H9 (cell line): ENCODE results near the gene CYP27A1. TPM values are rescaled to one million over a fixed set of nuclear protein-coding genes. Genes with fewer than 3 reads are reported as not detected.

Experiments
- DNase-seq: peaks from one replicate; pipeline ENCODE4 v3.0.0-alpha.2; 2017
- H2AFZ ChIP-seq: one replicate; pipeline ENCODE4 v1.6.1; 2013; ENCODE audit warnings: mild to moderate bottlenecking, low read length, control low read depth, moderate library complexity
- H2AK5ac ChIP-seq: 2 replicates; pipeline ENCODE4 v1.6.1; 2013; ENCODE audit warnings: low read length, control low read depth, mixed read lengths; ENCODE audit not compliant: insufficient read length
- H2BK120ac ChIP-seq: one replicate; pipeline ENCODE4 v1.6.1; 2013; ENCODE audit warnings: low read depth, mild to moderate bottlenecking, low read length, control low read depth, inconsistent platforms; ENCODE audit not compliant: poor library complexity, severe bottlenecking
- H2BK12ac ChIP-seq: 2 replicates; pipeline ENCODE4 v1.6.1; 2013; ENCODE audit warnings: low read length, control low read depth, mixed read lengths, low read depth; ENCODE audit not compliant: insufficient read length
- H2BK15ac ChIP-seq: 2 replicates; pipeline ENCODE4 v1.6.1; 2013; ENCODE audit warnings: low read depth, low read length, control low read depth
- H2BK20ac ChIP-seq: one replicate; pipeline ENCODE4 v1.6.1; 2013; ENCODE audit warnings: low read depth, mild to moderate bottlenecking, low read length, control low read depth, inconsistent platforms; ENCODE audit not compliant: poor library complexity, severe bottlenecking
- H2BK5ac ChIP-seq: 2 replicates; pipeline ENCODE4 v1.6.1; 2013; ENCODE audit warnings: low read length, control low read depth, mixed read lengths; ENCODE audit not compliant: insufficient read length
- H3K14ac ChIP-seq: 2 replicates; pipeline ENCODE4 v1.6.1; 2013; ENCODE audit warnings: low read length, control low read depth; ENCODE audit not compliant: insufficient read depth
- H3K18ac ChIP-seq: 2 replicates; pipeline ENCODE4 v1.6.1; 2013; ENCODE audit warnings: low read depth, mild to moderate bottlenecking, mixed read lengths, low read length, control low read depth; ENCODE audit not compliant: insufficient read length
- H3K23ac ChIP-seq: 2 replicates; pipeline ENCODE4 v1.6.1; 2013; ENCODE audit warnings: low read length, control low read depth, mixed read lengths, low read depth; ENCODE audit not compliant: insufficient read length
- H3K23me2 ChIP-seq: 2 replicates; pipeline ENCODE4 v1.6.1; 2013; ENCODE audit warnings: low read depth, mild to moderate bottlenecking, mixed read lengths, low read length, control low read depth; ENCODE audit not compliant: insufficient read length, poor library complexity, severe bottlenecking
- H3K27ac ChIP-seq: 2 replicates; pipeline ENCODE4 v1.5.1; 2013; ENCODE audit warnings: low read length, control low read depth, mixed read lengths, low read depth; ENCODE audit not compliant: insufficient read length
- H3K27me3 ChIP-seq: 2 replicates; pipeline ENCODE4 v1.6.1; 2013; ENCODE audit warnings: low read length, control low read depth, inconsistent platforms; ENCODE audit not compliant: insufficient read depth
- H3K4ac ChIP-seq: 2 replicates; pipeline ENCODE4 v1.6.1; 2013; ENCODE audit warnings: low read depth, mild to moderate bottlenecking, control low read depth, inconsistent platforms, low read length, moderate library complexity
- H3K4me1 ChIP-seq: 2 replicates; pipeline ENCODE4 v1.6.1; 2013; ENCODE audit warnings: low read length, control low read depth, inconsistent platforms; ENCODE audit not compliant: insufficient read depth
- H3K4me2 ChIP-seq: 2 replicates; pipeline ENCODE4 v1.6.1; 2013; ENCODE audit warnings: low read length, control low read depth, mixed read lengths; ENCODE audit not compliant: insufficient read length, insufficient read depth
- H3K56ac ChIP-seq: 2 replicates; pipeline ENCODE4 v1.6.1; 2013; ENCODE audit warnings: low read depth, mild to moderate bottlenecking, mixed read lengths, low read length, control low read depth; ENCODE audit not compliant: insufficient read length
- H3K79me1 ChIP-seq: 2 replicates; pipeline ENCODE4 v1.6.1; 2013; ENCODE audit warnings: low read depth, mild to moderate bottlenecking, moderate library complexity, low read length, control low read depth, inconsistent platforms; ENCODE audit not compliant: insufficient read depth, poor library complexity, severe bottlenecking
- H3K79me2 ChIP-seq: 2 replicates; pipeline ENCODE4 v1.6.1; 2013; ENCODE audit warnings: low read length, control low read depth, inconsistent platforms; ENCODE audit not compliant: insufficient read depth
- H3K9ac ChIP-seq: 2 replicates; pipeline ENCODE4 v1.6.1; 2013; ENCODE audit warnings: low read length, control low read depth, mixed read lengths; ENCODE audit not compliant: insufficient read length; ENCODE audit errors: extremely low read depth
- H3K9me3 ChIP-seq: one replicate; pipeline ENCODE4 v1.6.1; 2013; ENCODE audit warnings: low read depth, low read length, inconsistent platforms; ENCODE audit not compliant: control insufficient read depth
- H3T11ph ChIP-seq: one replicate; pipeline ENCODE4 v1.6.1; 2013; ENCODE audit warnings: mild to moderate bottlenecking, low read length, control low read depth, inconsistent platforms
- H4K20me1 ChIP-seq: one replicate; pipeline ENCODE4 v1.6.1; 2013; ENCODE audit not compliant: control insufficient read depth, insufficient read length, insufficient read depth
- H4K5ac ChIP-seq: 2 replicates; pipeline ENCODE4 v1.6.1; 2013; ENCODE audit warnings: low read depth, mild to moderate bottlenecking, mixed read lengths, low read length, control low read depth; ENCODE audit not compliant: insufficient read length
- H4K8ac ChIP-seq: replicated peaks from 2 replicates; pipeline ENCODE4 v1.6.1; 2013; ENCODE audit warnings: low read length, control low read depth, mixed read lengths, low read depth; ENCODE audit not compliant: insufficient read length
- H4K91ac ChIP-seq: 2 replicates; pipeline ENCODE4 v1.6.1; 2013; ENCODE audit warnings: low read depth, mild to moderate bottlenecking, moderate library complexity, mixed read lengths, low read length, control low read depth; ENCODE audit not compliant: insufficient read length
- H3K27ac Mint-ChIP-seq, 3 experiments: 2 replicates in 2 of 3; 3 replicates in 1 of 3; pipeline ENCODE4 v1.8.0; 2020 to 2021; ENCODE audit warnings: mixed read lengths in 3 of 3, mild to moderate bottlenecking in 1 of 3, moderate library complexity in 1 of 3
- H3K27me3 Mint-ChIP-seq: 2 replicates; pipeline ENCODE4 v1.8.0; 2021; ENCODE audit warnings: low read depth, mild to moderate bottlenecking, moderate library complexity, mixed read lengths
- H3K36me3 Mint-ChIP-seq, 3 experiments: 2 replicates in 2 of 3; 3 replicates in 1 of 3; pipeline ENCODE4 v1.8.0; 2020 to 2021; ENCODE audit warnings: low read depth in 3 of 3, mixed read lengths in 3 of 3; ENCODE audit not compliant: insufficient read depth in 1 of 3
- H3K4me1 Mint-ChIP-seq, 2 experiments: 2 replicates each; pipeline ENCODE4 v1.8.0; 2020; ENCODE audit warnings: mixed read lengths in 2 of 2
- H3K4me3 Mint-ChIP-seq, 2 experiments: 2 replicates in 1 of 2; 3 replicates in 1 of 2; pipeline ENCODE4 v1.8.0; 2020 to 2021; ENCODE audit warnings: mild to moderate bottlenecking in 2 of 2, mixed read lengths in 2 of 2, moderate library complexity in 1 of 2
- H3K9me3 Mint-ChIP-seq, 2 experiments: 2 replicates in 1 of 2; 3 replicates in 1 of 2; pipeline ENCODE4 v1.8.0; 2020; ENCODE audit warnings: mild to moderate bottlenecking in 2 of 2, mixed read lengths in 2 of 2, moderate library complexity in 1 of 2
- CTCF ChIP-seq: fragments of 200-600 bp; sonication (generic); conservative IDR thresholded peaks from 3 replicates; pipeline ENCODE4 v1.8.0; 2021; ENCODE audit warnings: antibody characterized with exemption, mild to moderate bottlenecking
- WGBS: extraction: QIAGEN DNeasy Blood & Tissue Kit; methylation state at CpG from one replicate; pipeline ENCODE4 v1.1.7; 2013; ENCODE audit warnings: missing lambda C conversion rate, low lambda C conversion rate, mixed read lengths; ENCODE audit not compliant: insufficient read length; ENCODE audit errors: extremely low coverage; 5-methylcytosine and 5-hydroxymethylcytosine counted together
- total RNA-seq: library from RNA; stranded (reverse); gene quantifications from 2 replicates; pipeline ENCODE4 v1.2.1, GENCODE V29; 2021

CYP27A1 gene
- total RNA-seq, 1 experiment from 2014 or later, result 3.1 TPM

- Histone ChIP-seq H3K4me1 (no peaks in the 10 kb centered on the region), H3K56ac (no peak overlapping the region), H3K18ac (no peak overlapping the region), H3K9me3 (no peaks in the 10 kb centered on the region), H3K14ac (no peak overlapping the region), H3T11ph (no peak overlapping the region), H2BK12ac (no peak overlapping the region), H4K5ac (no peak overlapping the region), H3K9ac (no peak overlapping the region), H2BK20ac (no peak overlapping the region), H4K8ac (no peak overlapping the region), H4K20me1 (no peaks in the 10 kb centered on the region), H3K79me1 (no peaks in the 10 kb centered on the region), H2BK120ac (no peak overlapping the region), H3K27ac (no peak overlapping the region), H3K79me2 (no peaks in the 10 kb centered on the region), H3K23me2 (no peaks in the 10 kb centered on the region), H4K91ac (no peak overlapping the region), H2AK5ac (no peak overlapping the region), H2AFZ (no peak overlapping the region), H2BK15ac (no peak overlapping the region), H3K27me3 (no peaks in the 10 kb centered on the region), H3K4me2 (no peak overlapping the region), H3K4ac (no peak overlapping the region), H3K23ac (no peak overlapping the region), H2BK5ac (no peak overlapping the region)
- Mint-ChIP-seq H3K4me1 (peaks cover 5 to 13% of the 10 kb centered on the region in 2 experiments; a peak in 3 of 4 replicates), H3K9me3 (no peaks in the 10 kb centered on the region), H3K27ac (no peak overlapping the region), H3K27me3 (peaks cover 4% of the 10 kb centered on the region), H3K36me3 (no peaks in the 10 kb centered on the region; a peak in 1 of 7 replicates), H3K4me3 (no peak overlapping the region)
- DNase-seq, result no peak
- no CpG with 5 or more reads among the region's 7 CpGs for WGBS
- TF ChIP-seq CTCF, result no peak
These were observed 37.1 kb downstream of the CYP27A1 start for GRCh38 chr2:218819093-218819492.
